22Rv1 (cell line): ENCODE data around the gene GXYLT2.

ENCODE experiments used
- ZFX ChIP-seq: fragments of 450-650 bp; IDR thresholded peaks from 2 replicates; pipeline ENCODE4 v1.6.1; 2017; ENCODE audit warnings: antibody characterized with exemption, borderline replicate concordance
- TF ChIP-seq, protein P1 (sequence below): fragments of 450-650 bp; IDR thresholded peaks from 2 replicates; pipeline ENCODE4 v1.5.1; 2017; ENCODE audit warnings: mild to moderate bottlenecking

DNA sequence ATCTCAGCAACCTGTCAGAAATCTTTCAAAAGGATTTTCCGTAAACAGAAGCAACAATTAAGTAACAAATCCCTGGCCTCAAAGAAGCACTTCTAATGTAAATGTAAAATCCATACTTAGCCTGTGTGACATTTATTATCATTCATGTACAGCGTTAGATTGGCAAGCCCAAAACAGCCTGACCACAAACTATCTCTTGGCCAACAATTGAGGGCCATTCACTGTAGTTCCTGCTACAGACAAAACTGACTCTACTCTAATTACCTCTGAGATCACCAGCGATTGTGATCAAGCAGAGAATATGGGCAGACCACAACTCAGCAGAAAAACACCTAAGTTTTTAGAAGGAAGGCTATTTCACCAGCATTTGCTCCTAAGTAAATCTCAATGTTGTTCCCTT lies 48.8 kb upstream of the GXYLT2 start:
- TF ChIP-seq, protein P1, sequence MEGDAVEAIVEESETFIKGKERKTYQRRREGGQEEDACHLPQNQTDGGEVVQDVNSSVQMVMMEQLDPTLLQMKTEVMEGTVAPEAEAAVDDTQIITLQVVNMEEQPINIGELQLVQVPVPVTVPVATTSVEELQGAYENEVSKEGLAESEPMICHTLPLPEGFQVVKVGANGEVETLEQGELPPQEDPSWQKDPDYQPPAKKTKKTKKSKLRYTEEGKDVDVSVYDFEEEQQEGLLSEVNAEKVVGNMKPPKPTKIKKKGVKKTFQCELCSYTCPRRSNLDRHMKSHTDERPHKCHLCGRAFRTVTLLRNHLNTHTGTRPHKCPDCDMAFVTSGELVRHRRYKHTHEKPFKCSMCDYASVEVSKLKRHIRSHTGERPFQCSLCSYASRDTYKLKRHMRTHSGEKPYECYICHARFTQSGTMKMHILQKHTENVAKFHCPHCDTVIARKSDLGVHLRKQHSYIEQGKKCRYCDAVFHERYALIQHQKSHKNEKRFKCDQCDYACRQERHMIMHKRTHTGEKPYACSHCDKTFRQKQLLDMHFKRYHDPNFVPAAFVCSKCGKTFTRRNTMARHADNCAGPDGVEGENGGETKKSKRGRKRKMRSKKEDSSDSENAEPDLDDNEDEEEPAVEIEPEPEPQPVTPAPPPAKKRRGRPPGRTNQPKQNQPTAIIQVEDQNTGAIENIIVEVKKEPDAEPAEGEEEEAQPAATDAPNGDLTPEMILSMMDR: no peak
- TF ChIP-seq ZFX: no peak
